Testis (tissue), 3 donors: ENCODE measurements around the gene CAD. TPM values are rescaled to one million over a fixed set of nuclear protein-coding genes. Genes with fewer than 3 reads are reported as not detected.

Experiments used
- DNase-seq: peaks from one replicate; pipeline ENCODE4 v3.0.0-alpha.2; 2019
- H3K27ac ChIP-seq, 2 donors: fragments of 200-600 bp; sonication (generic); one replicate each; pipeline ENCODE4 v1.5.1; 2019
- H3K27me3 ChIP-seq: fragments of 200-600 bp; sonication (generic); one replicate; pipeline ENCODE4 v1.5.1; 2019
- H3K36me3 ChIP-seq: fragments of 200-600 bp; sonication (generic); one replicate; pipeline ENCODE4 v1.5.1; 2017; ENCODE audit warnings: low read depth; ENCODE audit errors: missing control alignments
- H3K4me1 ChIP-seq: fragments of 200-600 bp; sonication (generic); one replicate; pipeline ENCODE4 v1.5.1; 2019
- H3K4me3 ChIP-seq, 2 donors: fragments of 200-600 bp; sonication (generic); one replicate each; pipeline ENCODE4 v1.5.1; 2017 to 2019
- H3K9me3 ChIP-seq: fragments of 200-600 bp; sonication (generic); one replicate; pipeline ENCODE4 v1.5.1; 2017
- CTCF ChIP-seq, 3 experiments: fragments of 450-650 bp in 2 of 3; fragments of 200-600 bp in 1 of 3; sonication (generic) in 1 of 3; IDR thresholded peaks; one replicate each; pipeline ENCODE4 v1.5.1; 2016 to 2019; ENCODE audit warnings: antibody characterized with exemption in 3 of 3, mild to moderate bottlenecking in 2 of 3, moderate library complexity in 1 of 3
- POLR2A ChIP-seq: fragments of 450-650 bp; IDR thresholded peaks from one replicate; pipeline ENCODE4 v1.6.1; 2017; ENCODE audit warnings: antibody characterized with exemption, mild to moderate bottlenecking, moderate library complexity
- WGBS, 2 donors: methylation state at CpG; one replicate each; pipeline ENCODE4 v1.1.5; 2018; 5-methylcytosine and 5-hydroxymethylcytosine counted together
- intact Hi-C: fragments of 100-400 bp; cut with DNase I; formaldehyde crosslinking; loops from one replicate; pipeline ENCODE4 v1.15.1; 2023; ENCODE audit warnings: low total_unique reads
- polyA plus RNA-seq: library from polyadenylated mRNA; stranded (reverse); fragments of 350-450 nt; fragmentation: Illumina TruSeq; extraction: RNeasy Lipid Tissue Mini Kit (QIAGEN cat#74804); gene quantifications from one replicate; pipeline ENCODE4 v1.2.3, GENCODE V29; 2014; ENCODE audit warnings: low read depth, low replicate concordance; ENCODE audit not compliant: insufficient read depth
- total RNA-seq, 2 donors: library from RNA; depleted of rRNA; stranded (reverse); fragments of >200 nt; gene quantifications; one replicate each; pipeline ENCODE4 v1.2.3, GENCODE V29; 2016

The CAD gene
- total and polyA plus RNA-seq, 3 donors from 2014 or later = 40.0 to 66.9 (median 62.5) TPM

- Histone ChIP-seq H3K4me1 (peaks cover 10% of the 10 kb centered on the region), H3K27me3 (no peaks in the 10 kb centered on the region), H3K4me3 (no peak overlapping the region), H3K9me3 (no peaks in the 10 kb centered on the region), H3K36me3 (no peaks in the 10 kb centered on the region), H3K27ac (peak overlapping the region; percentile 29 to 34)
- DNase-seq = no peak
- TF ChIP-seq POLR2A (no peak), CTCF (IDR thresholded peaks at IDR 0.05) (no peak)
- intact Hi-C loops = loop anchor here (10.0 kb wide), 1 partner anchor 125 kb away; the partner anchor contains the start of gene KHK
- 82 to 86% methylated on average over 6 of the region's 6 CpGs for WGBS, 2 donors
Measured at GRCh38 chr2:27209621-27210401, 7.4 kb upstream of the CAD start.

- Histone ChIP-seq H3K27ac (peak overlapping the region; percentile 93 to 95), H3K4me1 (peaks cover 10% of the 10 kb centered on the region), H3K4me3 (peak overlapping the region; percentile 73 to 97), H3K27me3 (no peaks in the 10 kb centered on the region), H3K36me3 (no peaks in the 10 kb centered on the region), H3K9me3 (no peaks in the 10 kb centered on the region)
- 1 to 2% methylated on average over 29 to 44 of the region's 48 CpGs for WGBS, 2 donors
- intact Hi-C loops = loop anchor here (10.0 kb wide), 1 partner anchor 127 kb away; the partner anchor contains the start of gene KHK
- no peak for DNase-seq
- TF ChIP-seq POLR2A = no peak
- TF ChIP-seq CTCF (IDR thresholded peaks at IDR 0.05) = no peak
Measured at GRCh38 chr2:27211241-27211942, 5.8 kb upstream of the CAD start.

GRCh38 chr2:27211943-27212625 is 5.1 kb upstream of the CAD start, which contains the start of the genes ATRAID and SLC5A6:
Gene ATRAID (plus strand): TSS chr2:27212041. CDS start chr2:27212369, 328 bp downstream.
Gene SLC5A6 (minus strand): TSS chr2:27212268. CDS start chr2:27207650, 4,618 bp downstream.
- H3K27ac ChIP-seq = peak within 1 kb of the TSS; percentile 93 to 95
- DNase-seq = peak; percentile 90
- intact Hi-C loops = loop anchor here (10.0 kb wide), 1 partner anchor 127 kb away; the partner anchor contains the start of gene KHK
- H3K4me3 ChIP-seq = peak within 1 kb of the TSS; percentile 73 to 97
- TF ChIP-seq CTCF (IDR thresholded peaks at IDR 0.05) = no peak
- TF ChIP-seq POLR2A = no peak
- H3K9me3 ChIP-seq = no peaks in the 10 kb centered on the region
- no peaks in the 10 kb centered on the region for H3K27me3 ChIP-seq
- no peaks in the 10 kb centered on the region for H3K36me3 ChIP-seq
- peaks cover 10% of the 10 kb centered on the region for H3K4me1 ChIP-seq
- 0% methylated on average over 28 to 52 of the region's 73 CpGs for WGBS, 2 donors

GRCh38 chr2:27212626-27213471 is 4.3 kb upstream of the CAD start:
- TF ChIP-seq CTCF (IDR thresholded peaks at IDR 0.05) (no peak), POLR2A (no peak)
- Histone ChIP-seq H3K4me1 (peaks cover 14% of the 10 kb centered on the region), H3K27me3 (no peaks in the 10 kb centered on the region), H3K4me3 (peak overlapping the region; percentile 73 to 97), H3K27ac (peak overlapping the region; percentile 93 to 95), H3K9me3 (no peaks in the 10 kb centered on the region), H3K36me3 (no peaks in the 10 kb centered on the region)
- DNase-seq = peak; percentile 45
- intact Hi-C loops = loop anchor here (10.0 kb wide), 1 partner anchor 128 kb away; the partner anchor contains the start of gene KHK
- 3 to 4% methylated on average over 34 of the region's 34 CpGs for WGBS, 2 donors
